OCI-LY7 (cell line): ENCODE results near the gene LGR6. TPM values are rescaled to one million over a fixed set of nuclear protein-coding genes. Genes with fewer than 3 reads are reported as not detected.

Experiments used
- BruUV-seq: library from RNA; stranded (reverse); fragments of 400-500 nt; replicated peaks from 2 replicates; lab custom pipeline; 2021; lab: Mats Ljungman, UMichigan
- CTCF ChIA-PET: fragments of 300-600 bp; sonication (Branson Sonifier 250); formaldehyde crosslinking; loops from one replicate; lab custom pipeline; 2022; ENCODE audit warnings: antibody characterized with exemption; ENCODE audit not compliant: unreplicated experiment; lab: Charles Lee
- POLR2A ChIA-PET: fragments of 300-600 bp; sonication (Branson Sonifier 250); formaldehyde crosslinking; loops from one replicate; lab custom pipeline; 2022; ENCODE audit warnings: antibody characterized with exemption; lab: Charles Lee
- DNase-seq: peaks from one replicate; pipeline ENCODE4 v3.0.0-alpha.2; 2015; ENCODE audit warnings: low spot score
- H2AFZ ChIP-seq: fragments of 200-600 bp; sonication (generic), shearing (Covaris generic); 2 replicates; pipeline ENCODE4 v1.6.1; 2014; ENCODE audit warnings: mild to moderate bottlenecking, antibody characterized with exemption, low read length, moderate library complexity
- H3K27ac ChIP-seq: fragments of 200-600 bp; sonication (generic); 2 replicates; pipeline ENCODE4 v1.5.1; 2014; ENCODE audit warnings: mixed run types, low read depth, mild to moderate bottlenecking, moderate library complexity, low read length, inconsistent platforms; ENCODE audit not compliant: poor library complexity, severe bottlenecking
- H3K36me3 ChIP-seq: fragments of 200-600 bp; sonication (generic); 2 replicates; pipeline ENCODE4 v1.6.1; 2014; ENCODE audit warnings: mild to moderate bottlenecking, antibody characterized with exemption, low read length, moderate library complexity, mixed read lengths; ENCODE audit not compliant: insufficient read depth
- H3K4me1 ChIP-seq: fragments of 200-600 bp; sonication (generic); 2 replicates; pipeline ENCODE4 v1.5.1; 2014; ENCODE audit warnings: mild to moderate bottlenecking, low read length; ENCODE audit not compliant: insufficient read depth, poor library complexity, severe bottlenecking
- H3K4me2 ChIP-seq: fragments of 200-600 bp; sonication (generic); 2 replicates; pipeline ENCODE4 v1.6.1; 2014; ENCODE audit warnings: mild to moderate bottlenecking, low read length
- H3K4me3 ChIP-seq: fragments of 200-600 bp; sonication (generic); 2 replicates; pipeline ENCODE4 v1.5.1; 2014; ENCODE audit warnings: mild to moderate bottlenecking, low read depth, low read length; ENCODE audit not compliant: poor library complexity, severe bottlenecking
- H3K79me2 ChIP-seq: fragments of 200-600 bp; sonication (generic); 2 replicates; pipeline ENCODE4 v1.6.1; 2016; ENCODE audit warnings: low read depth, mild to moderate bottlenecking, low read length, moderate library complexity, mixed read lengths; ENCODE audit not compliant: insufficient read depth
- H3K9me2 ChIP-seq: fragments of 200-600 bp; sonication (generic); 2 replicates; pipeline ENCODE4 v1.6.1; 2016; ENCODE audit warnings: mild to moderate bottlenecking, low read length, mixed read lengths; ENCODE audit not compliant: insufficient read depth
- H3K9me3 ChIP-seq: fragments of 200-600 bp; sonication (generic); 2 replicates; pipeline ENCODE4 v1.6.1; 2014; ENCODE audit warnings: mild to moderate bottlenecking, mixed run types, low read length, mixed read lengths
- H4K20me1 ChIP-seq: fragments of 200-600 bp; sonication (generic); 2 replicates; pipeline ENCODE4 v1.6.1; 2014; ENCODE audit warnings: mild to moderate bottlenecking, antibody characterized with exemption, low read length, moderate library complexity, mixed read lengths; ENCODE audit not compliant: insufficient read depth
- CTCF ChIP-seq: fragments of 200-600 bp; sonication (generic); conservative IDR thresholded peaks from 2 replicates; pipeline ENCODE4 v1.5.1; 2014; ENCODE audit warnings: mild to moderate bottlenecking, antibody characterized with exemption, low read length, moderate library complexity, mixed read lengths
- EZH2phosphoT487 ChIP-seq: fragments of 200-600 bp; sonication (generic); IDR thresholded peaks from 2 replicates; pipeline ENCODE4 v1.6.1; 2018; ENCODE audit warnings: low read depth, borderline replicate concordance, mild to moderate bottlenecking, mixed run types, antibody characterized with exemption, low read length, moderate library complexity, mixed read lengths
- intact Hi-C: fragments of 100-400 bp; cut with micrococcal nuclease; formaldehyde crosslinking; loops from one replicate; pipeline ENCODE4 v1.10.0; 2022; ENCODE audit not compliant: unreplicated experiment
- total RNA-seq, 2 experiments: library from RNA; depleted of rRNA in 1 of 2; stranded (reverse); fragments of >200 nt in 1 of 2; shearing (Covaris generic) in 1 of 2; gene quantifications; 2 replicates each; pipeline ENCODE4 v1.2.3, GENCODE V29; 2014 to 2022

Gene LGR6
- total RNA-seq, 2 experiments from 2014 or later, result not detected

DNA sequence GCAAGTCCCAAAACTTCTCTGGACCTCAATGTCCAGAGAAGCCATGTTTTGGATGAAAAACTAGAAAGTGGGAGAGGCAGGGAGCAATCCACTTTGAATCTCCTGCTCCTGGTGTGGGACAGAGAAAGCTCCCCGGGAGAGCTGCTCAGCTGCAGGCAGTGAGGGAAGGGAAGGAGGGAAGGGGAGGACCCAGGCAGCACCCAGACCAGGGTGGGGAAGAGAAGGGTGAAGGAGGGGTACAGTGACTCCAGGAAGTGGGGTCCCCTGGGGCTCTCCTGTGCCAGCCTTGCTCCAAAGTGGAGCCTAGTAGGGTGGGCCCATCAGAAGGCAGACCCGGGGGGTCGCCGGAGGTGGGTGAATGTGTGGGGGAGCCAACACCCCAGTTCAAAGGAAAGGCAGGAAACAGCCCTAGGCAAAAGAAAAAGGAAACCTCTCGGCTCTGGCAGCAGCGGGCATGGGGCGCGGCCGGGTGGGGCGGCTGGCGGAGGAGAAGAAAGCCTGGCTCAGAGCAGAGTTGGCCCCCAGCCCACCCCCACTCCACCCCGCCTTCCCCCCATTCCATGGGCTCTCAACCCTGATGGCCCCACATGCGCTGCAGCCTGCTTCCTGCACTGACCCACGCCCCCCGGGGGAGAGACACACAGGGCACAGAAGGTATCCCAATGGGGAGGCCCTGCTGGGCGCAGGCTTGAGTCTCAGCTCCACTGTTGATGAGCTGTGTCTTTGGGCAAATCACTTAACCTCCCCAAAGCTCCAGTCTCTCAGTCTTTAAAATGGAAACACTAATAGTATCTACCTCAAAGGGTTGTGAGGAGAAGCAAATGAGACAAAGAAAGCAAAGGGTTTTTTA, 5.7 kb downstream of the LGR6 start:
- no peaks in the 10 kb centered on the region for H3K36me3 ChIP-seq
- no peak overlapping the region for H3K4me2 ChIP-seq
- DNase-seq, result no peak
- ChIA-PET CTCF (no interaction called here), POLR2A (no interaction called here)
- H3K27ac ChIP-seq, result no peak overlapping the region
- intact Hi-C loops, result no loop called here
- BruUV-seq, result no TSS peak
- no peak overlapping the region for H3K4me3 ChIP-seq
- no peaks in the 10 kb centered on the region for H3K9me2 ChIP-seq
- TF ChIP-seq EZH2phosphoT487 (no peak), CTCF (no peak)
- H3K4me1 ChIP-seq, result peaks cover 8% of the 10 kb centered on the region
- H3K79me2 ChIP-seq, result no peaks in the 10 kb centered on the region
- H3K9me3 ChIP-seq, result no peaks in the 10 kb centered on the region
- H2AFZ ChIP-seq, result no peak overlapping the region
- no peaks in the 10 kb centered on the region for H4K20me1 ChIP-seq

DNA sequence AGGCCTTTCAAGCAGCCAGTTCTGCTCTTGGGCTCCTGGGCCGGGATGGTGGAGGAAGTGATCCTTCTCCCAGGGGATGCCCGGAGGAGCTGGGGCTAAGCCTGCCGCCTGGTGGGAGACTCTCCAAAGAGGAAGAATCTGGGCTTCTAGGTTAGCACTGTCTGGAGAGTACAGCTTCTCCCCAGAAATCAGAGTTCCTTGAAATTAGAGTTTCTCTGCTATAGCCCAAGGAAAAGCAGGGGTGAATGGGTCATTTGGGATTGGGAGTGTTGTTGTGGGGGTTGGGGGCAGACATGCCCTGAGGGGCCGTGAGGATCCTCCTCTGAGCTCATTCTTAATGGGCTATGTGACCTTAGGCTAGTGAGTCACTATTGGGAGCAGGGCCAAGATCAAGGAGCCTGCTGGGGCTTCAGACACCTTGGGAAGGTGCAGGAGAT, 6.5 kb downstream of the LGR6 start:
- no TSS peak for BruUV-seq
- no peak for DNase-seq
- TF ChIP-seq EZH2phosphoT487 (no peak), CTCF (no peak)
- no peaks in the 10 kb centered on the region for H4K20me1 ChIP-seq
- no peaks in the 10 kb centered on the region for H3K9me3 ChIP-seq
- ChIA-PET CTCF (no interaction called here), POLR2A (no interaction called here)
- H3K36me3 ChIP-seq, result no peaks in the 10 kb centered on the region
- no peaks in the 10 kb centered on the region for H3K9me2 ChIP-seq
- no peak overlapping the region for H3K4me2 ChIP-seq
- no peaks in the 10 kb centered on the region for H3K79me2 ChIP-seq
- intact Hi-C loops, result no loop called here
- no peaks in the 10 kb centered on the region for H3K4me1 ChIP-seq
- no peak overlapping the region for H3K4me3 ChIP-seq
- H2AFZ ChIP-seq, result no peak overlapping the region
- H3K27ac ChIP-seq, result no peak overlapping the region

- ChIA-PET CTCF (no interaction called here), POLR2A (no interaction called here)
- no peak overlapping the region for H2AFZ ChIP-seq
- H3K27ac ChIP-seq, result no peak overlapping the region
- H4K20me1 ChIP-seq, result no peaks in the 10 kb centered on the region
- no TSS peak for BruUV-seq
- no peaks in the 10 kb centered on the region for H3K9me3 ChIP-seq
- no peaks in the 10 kb centered on the region for H3K9me2 ChIP-seq
- no peaks in the 10 kb centered on the region for H3K79me2 ChIP-seq
- TF ChIP-seq EZH2phosphoT487 (no peak), CTCF (no peak)
- no peaks in the 10 kb centered on the region for H3K36me3 ChIP-seq
- no peak for DNase-seq
- intact Hi-C loops, result no loop called here
- H3K4me1 ChIP-seq, result no peaks in the 10 kb centered on the region
- no peak overlapping the region for H3K4me2 ChIP-seq
- H3K4me3 ChIP-seq, result no peak overlapping the region
These were observed 7.1 kb downstream of the LGR6 start for GRCh38 chr1:202200669-202201068.
